Umbilical cord (tissue), 2 donors: Measurements from ENCODE around the gene ATP4B. TPM values are rescaled to one million over a fixed set of nuclear protein-coding genes. Genes with fewer than 3 reads are reported as not detected.

Experiments
- DNase-seq: peaks from one replicate; pipeline ENCODE4 v3.0.0-alpha.2; 2015; ENCODE audit warnings: low spot score
- total RNA-seq: library from RNA; depleted of rRNA; stranded (reverse); fragments of >200 nt; gene quantifications from one replicate; pipeline ENCODE4 v1.2.3, GENCODE V29; 2014; ENCODE audit warnings: low replicate concordance; ENCODE audit not compliant: insufficient read depth

ATP4B gene
- total RNA-seq, 1 donor from 2014 or later = not detected

GRCh38 chr13:113642563-113642962, 15.4 kb downstream of the ATP4B start:
- DNase-seq = no peak

DNA sequence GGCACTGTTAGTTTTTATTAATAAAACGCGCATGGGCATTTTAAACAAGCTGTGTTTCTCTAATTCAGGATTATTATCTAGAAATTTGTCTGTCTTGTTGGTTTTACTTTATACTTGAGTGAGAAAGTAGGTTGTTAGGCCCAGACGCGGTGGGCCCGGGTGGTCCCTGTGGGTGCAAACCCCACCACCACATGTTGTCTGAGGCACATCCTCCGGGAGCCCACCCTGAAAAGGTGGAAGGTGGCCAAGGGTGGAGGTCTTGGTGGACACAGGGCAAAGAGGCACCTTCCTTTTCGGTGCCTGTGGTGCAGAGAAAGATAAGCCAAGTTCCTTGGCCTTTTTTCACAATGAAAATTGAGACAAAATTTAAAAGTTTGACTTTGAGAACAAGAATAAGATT, 16.6 kb downstream of the ATP4B start:
- no peak for DNase-seq

GRCh38 chr13:113639616-113640262, 18.3 kb downstream of the ATP4B start:
- DNase-seq = no peak

DNA sequence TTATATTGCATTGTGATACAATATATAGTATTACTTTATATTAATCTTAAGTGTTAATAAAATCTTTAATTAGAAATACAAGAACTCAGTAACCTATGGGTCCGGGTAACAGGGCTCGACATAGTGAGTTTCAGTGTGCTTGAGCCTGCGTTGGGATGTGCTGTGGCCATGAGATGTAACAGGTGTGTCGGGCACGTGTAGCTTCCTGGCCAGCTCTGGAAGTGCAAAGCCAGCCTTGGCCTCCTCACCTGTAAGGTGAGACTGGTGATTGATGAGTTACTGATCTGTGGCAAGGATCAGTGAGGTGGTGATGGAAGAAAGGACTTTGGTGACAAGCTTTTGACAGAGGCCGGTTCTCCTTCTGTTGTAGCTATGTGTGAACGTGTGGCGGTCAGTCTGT, 19.2 kb downstream of the ATP4B start:
- no peak for DNase-seq

- DNase-seq = no peak
Observed at GRCh38 chr13:113638173-113638746, 19.7 kb downstream of the ATP4B start.

DNA sequence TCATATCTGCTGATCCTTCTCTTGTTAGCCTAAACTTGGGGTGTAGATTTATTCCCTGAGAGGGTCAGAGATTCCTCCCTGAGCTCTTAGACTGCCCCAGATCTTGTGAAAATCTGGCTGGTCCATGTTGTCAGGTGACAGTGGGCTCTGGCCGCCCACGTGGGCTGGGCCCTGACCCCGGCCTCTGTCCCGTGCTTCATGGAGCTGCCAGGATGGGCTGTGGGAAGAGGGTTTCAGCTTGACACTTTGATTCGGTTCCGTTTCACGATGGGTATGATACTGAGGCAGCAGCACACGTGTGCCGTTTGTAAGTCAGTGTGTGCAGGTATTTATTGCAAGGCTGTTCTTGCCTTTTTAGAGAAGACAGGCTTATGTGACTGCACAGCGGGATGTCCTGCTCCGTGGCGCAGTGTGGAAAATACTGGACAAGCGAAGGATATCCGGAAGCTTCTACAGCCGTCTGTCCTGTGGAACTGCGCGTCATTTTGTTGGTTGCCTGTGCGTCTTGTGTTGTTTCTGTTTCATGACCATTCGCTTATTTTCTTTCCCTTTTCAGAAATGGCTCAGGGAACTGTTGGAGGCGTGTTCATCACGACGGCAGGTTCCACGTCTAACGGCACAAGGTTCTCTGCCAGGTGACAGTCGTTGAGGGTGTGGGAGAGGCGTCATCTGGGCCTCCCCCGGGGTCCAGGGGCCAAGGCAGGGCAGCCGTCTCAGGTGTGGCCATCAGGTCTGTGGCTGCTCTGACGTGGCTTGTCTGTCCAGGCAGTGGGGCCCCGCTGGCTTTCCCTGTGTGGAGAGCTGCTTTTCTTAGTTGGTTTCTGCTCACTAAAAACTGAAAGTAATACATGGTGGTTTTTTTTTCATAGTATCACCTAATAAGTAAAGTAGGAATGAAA, 20.5 kb downstream of the ATP4B start:
- DNase-seq = no peak

DNA sequence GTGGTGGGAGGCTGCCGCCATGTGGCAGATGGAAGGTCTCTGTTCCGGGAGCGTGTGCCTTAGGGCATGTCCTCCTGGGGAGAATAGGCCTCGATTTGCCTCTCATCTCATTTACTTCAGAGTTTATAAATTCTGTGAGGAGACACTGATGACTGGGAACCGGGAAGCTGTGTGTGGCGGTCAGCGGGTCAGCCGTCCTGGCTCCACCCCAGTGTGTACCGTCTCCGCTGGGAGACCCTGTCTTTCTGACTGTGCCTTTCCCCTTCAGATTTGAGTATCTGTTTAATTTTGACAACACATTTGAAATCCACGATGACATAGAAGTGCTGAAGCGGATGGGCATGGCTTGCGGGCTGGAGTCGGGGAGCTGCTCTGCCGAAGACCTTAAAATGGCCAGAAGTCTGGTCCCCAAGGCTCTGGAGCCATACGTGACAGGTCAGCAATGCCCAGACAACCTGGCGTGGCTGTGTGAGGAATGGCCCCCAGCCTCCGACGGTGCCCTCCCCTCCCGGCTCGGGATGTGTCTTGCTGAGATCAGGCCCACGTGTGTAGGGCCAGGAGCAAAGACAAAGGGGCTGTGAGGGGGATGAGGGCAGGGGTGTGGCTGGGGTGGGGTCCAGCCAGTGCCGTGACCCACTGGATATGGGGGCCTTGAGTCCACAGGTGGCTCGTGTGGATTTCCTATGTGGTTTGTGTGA, 21.6 kb downstream of the ATP4B start:
- no peak for DNase-seq

- DNase-seq = no peak
Observed at GRCh38 chr13:113635709-113636108, 22.3 kb downstream of the ATP4B start.

GRCh38 chr13:113635048-113635420, 23.0 kb downstream of the ATP4B start:
- no peak for DNase-seq

DNA sequence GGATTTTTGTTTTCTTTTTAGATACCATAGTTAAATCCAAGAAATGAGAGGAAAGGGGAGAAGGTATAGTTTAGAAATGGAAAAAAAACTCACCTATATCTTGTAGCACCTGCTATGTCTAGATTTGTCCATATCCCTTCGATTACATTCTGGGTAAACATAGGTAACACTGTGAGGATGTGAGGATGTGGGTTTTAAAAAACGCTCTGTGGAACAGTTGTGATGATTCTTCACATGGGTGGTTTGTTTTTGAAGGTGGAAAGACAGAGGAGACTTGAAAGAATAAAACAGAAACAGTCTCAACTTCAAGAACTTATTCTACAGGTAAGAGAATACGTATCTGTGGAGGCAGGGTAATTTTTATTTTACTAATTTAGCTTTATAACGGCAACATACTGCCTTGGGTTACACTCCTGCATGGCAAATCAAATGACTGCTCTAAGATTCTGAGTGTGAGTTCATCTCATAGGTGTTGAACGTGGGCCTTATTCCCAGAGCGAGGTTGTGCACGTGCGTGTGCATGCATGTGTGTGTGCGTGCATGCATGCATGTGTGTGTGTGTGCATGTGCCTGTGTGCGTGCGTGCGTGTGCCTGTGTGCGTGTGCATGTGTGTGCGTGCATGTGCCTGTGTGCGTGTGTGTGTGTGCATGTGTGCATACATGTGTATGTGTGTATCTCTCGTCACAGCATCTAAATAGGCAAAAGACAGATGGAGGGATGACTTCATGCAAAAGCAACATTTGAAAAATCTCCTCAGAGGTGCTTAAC, 23.5 kb downstream of the ATP4B start:
- DNase-seq = no peak

DNA sequence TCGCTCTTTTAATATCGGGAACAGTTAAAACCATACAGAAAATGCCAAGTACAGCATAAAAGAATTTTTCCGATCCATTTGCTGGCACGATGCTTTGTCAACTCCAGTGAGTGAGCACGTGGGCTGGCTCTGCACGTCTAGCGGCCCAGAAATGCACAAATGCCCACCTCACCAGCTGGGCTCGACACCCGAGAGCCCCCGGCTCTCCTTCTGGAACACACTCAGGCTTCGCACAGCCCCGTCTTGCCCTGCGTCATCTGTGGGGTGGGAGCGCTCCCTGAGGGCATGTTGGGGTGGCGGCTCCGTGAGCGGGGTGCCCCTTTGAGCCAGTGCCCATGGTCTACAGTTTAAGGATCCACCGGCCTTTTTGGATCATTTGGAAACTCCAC, 24.5 kb downstream of the ATP4B start:
- no peak for DNase-seq

- no peak for DNase-seq
Observed at GRCh38 chr13:113632706-113633484, 25.1 kb downstream of the ATP4B start.

DNA sequence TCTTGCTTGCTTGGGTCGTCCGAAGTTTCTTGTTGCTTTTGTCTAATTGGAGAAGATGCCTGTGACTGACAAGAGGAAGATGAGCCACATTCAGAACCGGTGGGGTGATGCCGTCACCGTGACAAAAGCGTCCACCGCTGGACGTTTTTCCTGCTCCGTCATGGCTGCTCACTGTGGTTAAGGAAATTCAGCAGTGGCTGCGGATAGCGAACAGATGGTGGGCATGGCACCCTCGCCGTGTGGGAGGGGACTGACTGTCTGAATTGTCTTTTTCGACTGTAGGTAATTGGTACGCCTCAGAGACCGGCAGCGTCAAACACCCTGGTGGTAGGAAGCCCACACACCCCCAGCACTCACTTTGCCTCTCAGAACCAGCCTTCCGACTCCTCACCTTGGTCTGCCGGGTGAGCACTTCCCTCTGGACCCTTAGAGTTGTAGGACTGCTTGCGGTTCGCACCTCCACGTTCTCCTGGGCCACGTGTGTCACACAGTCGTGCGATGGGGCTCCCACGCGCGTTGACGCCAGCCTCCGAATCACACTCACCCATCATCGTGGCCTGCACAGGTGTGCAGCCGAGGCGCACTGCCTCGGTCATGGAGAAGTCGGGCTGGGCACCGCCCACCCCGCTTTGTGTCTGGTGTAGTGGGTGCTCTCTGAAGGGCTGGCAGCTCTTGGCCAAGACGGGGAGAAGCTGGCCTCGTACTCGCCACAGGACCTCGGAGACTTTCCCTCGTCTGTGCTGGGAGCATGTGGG, 26.5 kb downstream of the ATP4B start:
- no peak for DNase-seq

- DNase-seq = no peak
Observed at GRCh38 chr13:113630804-113631203, 27.2 kb downstream of the ATP4B start.

- DNase-seq = no peak
Observed at GRCh38 chr13:113630296-113630695, 27.7 kb downstream of the ATP4B start.

DNA sequence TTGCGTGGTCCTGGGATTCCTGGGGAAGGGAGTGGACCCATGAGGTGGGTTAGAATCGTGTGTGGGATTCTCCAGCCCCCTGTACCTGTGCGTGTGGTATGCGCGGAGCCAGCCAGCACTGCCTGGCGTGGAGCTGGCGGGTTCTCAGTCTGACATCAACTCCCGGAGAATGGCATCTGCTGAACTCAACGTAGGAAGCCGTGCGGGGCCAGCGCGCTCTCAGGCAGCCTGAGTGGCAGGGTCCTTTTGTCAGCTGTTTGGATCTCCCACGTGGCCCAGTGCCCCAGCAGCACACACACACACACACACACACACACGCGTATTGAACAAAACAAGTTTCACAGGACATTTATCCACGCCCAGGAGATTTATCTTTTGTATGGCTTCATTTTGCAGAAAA, 28.1 kb downstream of the ATP4B start:
- no peak for DNase-seq

GRCh38 chr13:113628291-113629270, 29.4 kb downstream of the ATP4B start:
- DNase-seq = no peak

DNA sequence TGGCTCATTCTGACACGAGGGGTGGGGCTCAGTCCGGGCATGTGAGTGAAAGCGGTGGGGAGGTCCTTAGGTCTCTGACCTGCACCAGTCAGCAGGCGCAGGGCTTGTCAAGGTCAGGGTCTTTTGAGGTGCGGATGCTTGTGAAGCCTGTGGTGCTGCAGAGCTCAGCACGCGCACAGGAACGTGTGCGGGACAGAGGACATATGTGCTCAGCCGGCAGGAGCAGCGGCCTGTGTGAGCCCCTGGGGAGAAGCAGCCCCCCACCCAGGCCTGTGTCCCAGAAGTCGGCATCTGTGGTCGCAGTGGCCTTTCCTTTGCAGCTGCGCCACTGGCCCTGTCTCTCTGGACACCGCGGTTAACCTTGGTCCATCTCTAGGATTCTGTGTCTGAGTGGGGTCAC, 30.9 kb downstream of the ATP4B start:
- DNase-seq = no peak
